AG08395 (cell line): ENCODE measurements around the gene UQCRC1.
"Not testable (repeated sequence)": the region's sequence is repeated elsewhere in the genome, so short reads cannot be mapped to it uniquely, and the experiment has no call there.

Experiments used
- DNase-seq: peaks from one replicate; pipeline ENCODE4 v3.0.0; 2012; ENCODE audit warnings: mixed read lengths, low spot score

UQCRC1 gene

GRCh38 chr3:48553886-48554845 lies 55.3 kb downstream of the UQCRC1 start:
- DNase-seq, result no peak

- no peak for DNase-seq
Measured at GRCh38 chr3:48553361-48553760, 56.1 kb downstream of the UQCRC1 start.

- DNase-seq, result no peak
Measured at GRCh38 chr3:48552111-48552951, 57.1 kb downstream of the UQCRC1 start.

GRCh38 chr3:48551651-48552050 lies 57.8 kb downstream of the UQCRC1 start:
- not testable (repeated sequence) for DNase-seq
